GM18951 (cell line): Measurements from ENCODE around the gene UNC5B.

Experiments used
- POLR2A ChIP-seq: IDR thresholded peaks from 4 replicates; pipeline ENCODE4 v1.6.1; 2011; ENCODE audit warnings: mild to moderate bottlenecking; ENCODE audit not compliant: insufficient read length, insufficient read depth; ENCODE audit errors: extremely low read depth
- in situ Hi-C: fragments of 300-500 bp; cut with MboI; formaldehyde crosslinking; loops from one replicate; pipeline ENCODE4 v1.12.0; 2022; ENCODE audit warnings: low sequenced_read_pairs, mixed read lengths, inconsistent platforms; ENCODE audit not compliant: unreplicated experiment

Gene UNC5B

GRCh38 chr10:71197955-71198354 lies 14.4 kb upstream of the UNC5B start:
- in situ Hi-C loops: no loop called here
- TF ChIP-seq POLR2A: no peak

DNA sequence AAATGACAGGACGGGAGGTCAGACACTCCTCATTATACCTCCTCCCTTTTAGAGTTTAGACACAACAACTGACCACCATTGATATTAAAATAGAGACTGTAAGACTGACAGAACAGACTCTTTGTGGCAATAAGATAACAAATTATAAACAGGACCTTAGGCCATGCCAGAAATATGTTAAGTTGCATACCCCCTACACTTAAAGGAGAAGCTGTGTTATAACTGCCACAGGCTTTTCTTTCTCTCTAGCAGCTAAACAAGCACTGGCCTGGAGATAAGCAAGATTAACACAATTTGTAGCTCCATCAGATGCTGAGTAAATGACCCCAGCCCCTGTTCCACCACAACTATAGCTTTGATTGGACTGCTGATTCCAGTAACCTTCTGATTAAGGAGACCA lies 10.5 kb upstream of the UNC5B start:
- in situ Hi-C loops: loop anchor here (10.0 kb wide), 1 partner anchor 277 kb away; no protein-coding TSS in a partner anchor

GRCh38 chr10:71202314-71202713 lies 10.1 kb upstream of the UNC5B start:
- in situ Hi-C loops: loop anchor here (10.0 kb wide), 1 partner anchor 278 kb away; no protein-coding TSS in a partner anchor

More for the DNA sequence above, 10.5 kb upstream of the UNC5B start:
- TF ChIP-seq POLR2A: no peak

DNA sequence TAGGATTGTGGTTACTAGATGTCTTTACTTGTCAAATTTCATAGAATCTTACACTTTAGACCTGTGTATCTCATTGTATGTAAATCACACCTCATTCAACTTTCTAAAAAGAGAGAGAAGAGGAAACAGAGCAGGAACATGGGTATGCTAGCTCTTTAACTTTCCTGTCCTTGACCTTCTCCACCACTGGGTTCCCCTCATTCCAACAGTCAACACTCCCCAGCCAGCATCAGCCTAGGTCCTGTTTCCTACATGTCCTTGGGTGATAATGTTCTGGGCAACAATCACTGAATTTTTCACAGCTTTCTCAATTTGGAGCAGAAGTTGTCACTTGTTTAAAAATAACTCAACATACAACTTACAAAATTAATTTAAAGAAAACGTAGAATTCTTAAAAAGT lies 9.2 kb upstream of the UNC5B start:
- in situ Hi-C loops: loop anchor here (10.0 kb wide), 1 partner anchor 278 kb away; no protein-coding TSS in a partner anchor
- TF ChIP-seq POLR2A: no peak

More at GRCh38 chr10:71202314-71202713, 10.1 kb upstream of the UNC5B start:
- no peak for TF ChIP-seq POLR2A

GRCh38 chr10:71203716-71204115 lies 8.7 kb upstream of the UNC5B start:
- TF ChIP-seq POLR2A: no peak
- in situ Hi-C loops: loop anchor here (10.0 kb wide), 1 partner anchor 279 kb away; no protein-coding TSS in a partner anchor

- no peak for TF ChIP-seq POLR2A
- in situ Hi-C loops: loop anchor here (10.0 kb wide), 1 partner anchor 280 kb away; no protein-coding TSS in a partner anchor
Observed at GRCh38 chr10:71204746-71205145, 7.6 kb upstream of the UNC5B start.

- in situ Hi-C loops: loop anchor here (10.0 kb wide), 1 partner anchor 281 kb away; no protein-coding TSS in a partner anchor
- no peak for TF ChIP-seq POLR2A
Observed at GRCh38 chr10:71205468-71205867, 6.9 kb upstream of the UNC5B start.

GRCh38 chr10:71206911-71207310 lies 5.5 kb upstream of the UNC5B start:
- in situ Hi-C loops: loop anchor here (10.0 kb wide), 1 partner anchor 282 kb away; no protein-coding TSS in a partner anchor
- no peak for TF ChIP-seq POLR2A

DNA sequence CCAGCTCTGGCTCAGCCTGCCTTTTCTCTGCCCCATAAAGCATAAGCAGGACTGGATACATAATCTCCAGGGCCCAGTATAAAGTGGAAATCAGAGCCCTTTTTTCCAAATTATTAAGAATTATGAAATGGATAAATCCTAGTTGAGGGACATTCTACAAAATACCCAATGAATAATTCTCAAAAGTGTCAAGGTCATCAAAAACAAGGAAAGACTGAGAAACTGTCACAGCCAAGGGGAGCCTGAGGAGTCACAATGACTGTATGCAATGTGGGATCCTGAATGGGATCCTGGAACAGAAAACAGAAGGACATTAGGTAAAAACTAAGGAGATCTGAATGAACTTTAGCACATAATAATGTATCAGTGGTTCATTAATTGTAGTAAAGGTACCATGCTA lies 4.8 kb upstream of the UNC5B start:
- TF ChIP-seq POLR2A: no peak
- in situ Hi-C loops: loop anchor here (10.0 kb wide), 1 partner anchor 283 kb away; no protein-coding TSS in a partner anchor

DNA sequence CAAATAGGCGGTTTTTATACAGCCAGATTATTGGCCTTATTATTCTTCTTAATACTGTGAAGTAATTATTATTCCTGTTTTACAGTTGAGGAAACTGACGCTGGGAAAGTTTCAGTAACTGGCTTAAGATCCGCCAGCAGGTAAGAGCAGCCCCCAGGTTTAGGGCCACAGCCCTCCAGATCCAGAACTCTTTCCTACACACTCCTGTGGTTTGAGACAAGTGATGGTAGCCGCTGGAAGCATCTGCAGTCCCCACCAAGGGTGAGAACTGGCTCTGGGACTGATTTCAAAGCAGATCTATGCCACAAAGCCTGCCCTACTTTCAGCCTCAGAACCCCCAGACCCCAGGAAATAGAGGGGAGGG lies 3.0 kb upstream of the UNC5B start:
- in situ Hi-C loops: loop anchor here (10.0 kb wide), 1 partner anchor 285 kb away; no protein-coding TSS in a partner anchor

DNA sequence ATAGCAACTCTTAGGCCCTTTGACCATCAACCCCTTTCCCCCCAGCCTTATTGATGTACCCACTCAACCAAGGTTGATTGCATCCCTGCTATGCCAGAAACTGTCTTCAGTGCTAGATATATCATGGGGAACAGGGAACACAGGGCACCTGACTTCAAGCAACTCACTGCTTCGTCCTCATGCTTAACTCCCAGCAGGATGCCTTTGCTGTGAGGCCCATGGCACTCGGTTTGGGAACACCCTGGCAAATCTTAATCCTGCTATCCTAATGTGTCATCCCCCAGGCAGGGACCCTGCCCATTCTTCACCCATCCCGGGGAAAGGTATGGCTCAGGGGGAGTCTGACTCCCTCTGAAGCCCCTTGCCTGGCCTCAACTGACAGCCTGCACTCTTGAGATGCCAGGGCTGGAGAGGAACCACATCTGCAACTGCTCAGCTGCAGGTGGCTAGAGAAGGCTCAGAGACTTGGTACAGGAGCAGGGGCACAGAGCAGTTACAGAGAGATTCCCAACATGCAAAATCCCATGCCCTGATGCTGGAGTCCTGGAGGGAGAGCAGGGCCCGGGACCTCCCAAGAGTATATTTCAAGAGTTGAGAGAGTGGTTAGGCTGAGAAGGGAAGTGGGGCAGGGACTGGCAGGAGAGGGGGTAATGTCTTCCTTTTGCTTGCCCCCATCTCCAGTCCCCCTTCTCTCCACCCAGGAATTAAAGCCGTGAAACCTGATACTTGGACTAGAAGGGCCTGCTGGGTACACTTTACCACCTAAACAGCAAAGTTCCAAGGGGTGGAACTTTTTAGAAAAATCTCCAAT lies 2.4 kb upstream of the UNC5B start:
- no peak for TF ChIP-seq POLR2A
- in situ Hi-C loops: loop anchor here (10.0 kb wide), 1 partner anchor 285 kb away; no protein-coding TSS in a partner anchor

More for the DNA sequence above, 3.0 kb upstream of the UNC5B start:
- no peak for TF ChIP-seq POLR2A

- no peak for TF ChIP-seq POLR2A
- in situ Hi-C loops: no loop called here
Observed at GRCh38 chr10:71210542-71210871, 1.9 kb upstream of the UNC5B start.

DNA sequence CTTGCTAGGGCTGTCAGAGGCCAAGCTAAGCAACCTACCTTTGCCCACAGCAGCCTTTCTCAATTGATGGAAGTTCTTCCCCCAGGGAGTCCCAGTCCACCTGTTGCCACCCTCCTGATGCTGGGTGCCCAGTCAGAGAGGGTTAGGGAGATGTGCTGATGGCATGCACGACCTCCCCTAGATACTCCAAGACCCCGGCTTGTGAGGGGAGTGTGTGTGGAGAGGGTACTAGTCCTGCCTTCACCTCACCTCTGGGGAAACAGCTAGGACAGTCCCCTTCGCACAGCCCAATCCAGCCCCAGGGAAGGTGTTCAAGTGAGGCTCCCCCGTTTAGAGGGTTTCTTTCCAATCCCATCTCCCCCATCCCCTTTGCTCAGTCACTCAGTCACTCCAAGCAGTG lies 1.3 kb upstream of the UNC5B start:
- no peak for TF ChIP-seq POLR2A
- in situ Hi-C loops: no loop called here
